Measurements from ENCODE around the gene PRRC2B. TPM values are rescaled to one million over a fixed set of nuclear protein-coding genes. Genes with fewer than 3 reads are reported as not detected.

PRRC2B gene
- total and polyA plus RNA-seq, 2 experiments from 2014 or later: 48.2 to 118 TPM

GRCh38 chr9:131516100-131516499 lies 122.2 kb downstream of the PRRC2B start:
- Histone ChIP-seq H3K36me3 (replicated peaks; ENCODE audit: insufficient read depth, low read depth) (no peaks in the 10 kb centered on the region), H4K20me1 (ENCODE audit: insufficient read depth, poor library complexity, severe bottlenecking) (no peaks in the 10 kb centered on the region), H3K27ac (no peak overlapping the region), H3K79me2 (no peaks in the 10 kb centered on the region), H3K4me1 (ENCODE audit: insufficient read depth) (no peaks in the 10 kb centered on the region), H2AFZ (no peak overlapping the region), H3K4me2 (no peak overlapping the region), H3K27me3 (no peaks in the 10 kb centered on the region), H3K9me3 (ENCODE audit: low read depth) (no peaks in the 10 kb centered on the region), H3K9me2 (replicated peaks; ENCODE audit: insufficient read depth) (no peaks in the 10 kb centered on the region), H3K4me3 (no peak overlapping the region)
- WGBS (ENCODE audit: low lambda C conversion rate, missing lambda C conversion rate): 95% methylated on average over 12 of the region's 15 CpGs
- TF ChIP-seq EZH2 (IDR thresholded peaks at IDR 0.05; ENCODE audit: borderline replicate concordance) (no peak), EZH2phosphoT487 (IDR thresholded peaks at IDR 0.05; ENCODE audit: low read depth, severe bottlenecking, unreplicated experiment) (no peak)
- TF ChIP-seq, protein P1, sequence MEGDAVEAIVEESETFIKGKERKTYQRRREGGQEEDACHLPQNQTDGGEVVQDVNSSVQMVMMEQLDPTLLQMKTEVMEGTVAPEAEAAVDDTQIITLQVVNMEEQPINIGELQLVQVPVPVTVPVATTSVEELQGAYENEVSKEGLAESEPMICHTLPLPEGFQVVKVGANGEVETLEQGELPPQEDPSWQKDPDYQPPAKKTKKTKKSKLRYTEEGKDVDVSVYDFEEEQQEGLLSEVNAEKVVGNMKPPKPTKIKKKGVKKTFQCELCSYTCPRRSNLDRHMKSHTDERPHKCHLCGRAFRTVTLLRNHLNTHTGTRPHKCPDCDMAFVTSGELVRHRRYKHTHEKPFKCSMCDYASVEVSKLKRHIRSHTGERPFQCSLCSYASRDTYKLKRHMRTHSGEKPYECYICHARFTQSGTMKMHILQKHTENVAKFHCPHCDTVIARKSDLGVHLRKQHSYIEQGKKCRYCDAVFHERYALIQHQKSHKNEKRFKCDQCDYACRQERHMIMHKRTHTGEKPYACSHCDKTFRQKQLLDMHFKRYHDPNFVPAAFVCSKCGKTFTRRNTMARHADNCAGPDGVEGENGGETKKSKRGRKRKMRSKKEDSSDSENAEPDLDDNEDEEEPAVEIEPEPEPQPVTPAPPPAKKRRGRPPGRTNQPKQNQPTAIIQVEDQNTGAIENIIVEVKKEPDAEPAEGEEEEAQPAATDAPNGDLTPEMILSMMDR (IDR thresholded peaks at IDR 0.05; ENCODE audit: poor library complexity): no peak
- DNase-seq (ENCODE audit: low spot score): no peak

GRCh38 chr9:131516930-131517329 lies 123.0 kb downstream of the PRRC2B start:
- H3K9me2 ChIP-seq (replicated peaks; ENCODE audit: insufficient read depth): no peaks in the 10 kb centered on the region
- no peaks in the 10 kb centered on the region for H3K27me3 ChIP-seq
- H4K20me1 ChIP-seq (ENCODE audit: insufficient read depth, poor library complexity, severe bottlenecking): no peaks in the 10 kb centered on the region
- over 99% methylated on average over 9 of the region's 9 CpGs for WGBS (ENCODE audit: low lambda C conversion rate, missing lambda C conversion rate)
- H3K27ac ChIP-seq: no peak overlapping the region
- H3K4me3 ChIP-seq: no peak overlapping the region
- TF ChIP-seq, protein P1 (IDR thresholded peaks at IDR 0.05; ENCODE audit: poor library complexity): no peak
- TF ChIP-seq EZH2phosphoT487 (IDR thresholded peaks at IDR 0.05; ENCODE audit: low read depth, severe bottlenecking, unreplicated experiment): no peak
- TF ChIP-seq EZH2 (IDR thresholded peaks at IDR 0.05; ENCODE audit: borderline replicate concordance): no peak
- no peaks in the 10 kb centered on the region for H3K4me1 ChIP-seq (ENCODE audit: insufficient read depth)
- no peak overlapping the region for H2AFZ ChIP-seq
- H3K9me3 ChIP-seq (ENCODE audit: low read depth): no peaks in the 10 kb centered on the region
- H3K36me3 ChIP-seq (replicated peaks; ENCODE audit: insufficient read depth, low read depth): no peaks in the 10 kb centered on the region
- H3K4me2 ChIP-seq: no peak overlapping the region
- DNase-seq (ENCODE audit: low spot score): no peak
- H3K79me2 ChIP-seq: no peaks in the 10 kb centered on the region

- no peak for TF ChIP-seq EZH2 (IDR thresholded peaks at IDR 0.05; ENCODE audit: borderline replicate concordance)
- Histone ChIP-seq H3K36me3 (replicated peaks; ENCODE audit: insufficient read depth, low read depth) (no peaks in the 10 kb centered on the region), H3K9me2 (replicated peaks; ENCODE audit: insufficient read depth) (no peaks in the 10 kb centered on the region), H3K27me3 (no peaks in the 10 kb centered on the region), H2AFZ (no peak overlapping the region), H4K20me1 (ENCODE audit: insufficient read depth, poor library complexity, severe bottlenecking) (no peaks in the 10 kb centered on the region), H3K9me3 (ENCODE audit: low read depth) (no peaks in the 10 kb centered on the region), H3K4me3 (no peak overlapping the region), H3K4me2 (no peak overlapping the region), H3K79me2 (no peaks in the 10 kb centered on the region), H3K4me1 (ENCODE audit: insufficient read depth) (no peaks in the 10 kb centered on the region), H3K27ac (no peak overlapping the region)
- no peak for DNase-seq (ENCODE audit: low spot score)
- WGBS (ENCODE audit: low lambda C conversion rate, missing lambda C conversion rate): 93% methylated on average over 11 of the region's 11 CpGs
Observed at GRCh38 chr9:131517761-131518190, 123.9 kb downstream of the PRRC2B start.

- 98% methylated on average over 20 of the region's 20 CpGs for whole genome bisulfite sequencing (ENCODE audit: low lambda C conversion rate, missing lambda C conversion rate)
- H3K79me2 ChIP-seq: no peaks in the 10 kb centered on the region
- H3K27ac ChIP-seq: no peak overlapping the region
- TF ChIP-seq, protein P1 (IDR thresholded peaks at IDR 0.05; ENCODE audit: poor library complexity): no peak
- no peak for TF ChIP-seq EZH2 (IDR thresholded peaks at IDR 0.05; ENCODE audit: borderline replicate concordance)
- TF ChIP-seq EZH2phosphoT487 (IDR thresholded peaks at IDR 0.05; ENCODE audit: low read depth, severe bottlenecking, unreplicated experiment): no peak
- H3K4me1 ChIP-seq (ENCODE audit: insufficient read depth): no peaks in the 10 kb centered on the region
- H3K9me2 ChIP-seq (replicated peaks; ENCODE audit: insufficient read depth): no peaks in the 10 kb centered on the region
- no peak overlapping the region for H3K4me3 ChIP-seq
- H3K9me3 ChIP-seq (ENCODE audit: low read depth): no peaks in the 10 kb centered on the region
- H3K27me3 ChIP-seq: no peaks in the 10 kb centered on the region
- H3K36me3 ChIP-seq (replicated peaks; ENCODE audit: insufficient read depth, low read depth): no peaks in the 10 kb centered on the region
- no peak for DNase-seq (ENCODE audit: low spot score)
- no peak overlapping the region for H3K4me2 ChIP-seq
- no peak overlapping the region for H2AFZ ChIP-seq
- no peaks in the 10 kb centered on the region for H4K20me1 ChIP-seq (ENCODE audit: insufficient read depth, poor library complexity, severe bottlenecking)
Observed at GRCh38 chr9:131518553-131518952, 124.7 kb downstream of the PRRC2B start.
